Large intestine (tissue), 3 donors: ENCODE measurements around the gene ARHGEF11. TPM values are rescaled to one million over a fixed set of nuclear protein-coding genes. Genes with fewer than 3 reads are reported as not detected.
"Not testable (repeated sequence)": the region's sequence is repeated elsewhere in the genome, so short reads cannot be mapped to it uniquely, and the experiment has no call there.

Source experiments
- DNase-seq, 2 donors: peaks; one replicate each; pipeline versions ENCODE4 v3.0.0 to v3.0.0-alpha.2; 2013
- H3K27ac ChIP-seq: one replicate; pipeline ENCODE4 v1.5.1; 2013; ENCODE audit warnings: low read length
- H3K27me3 ChIP-seq: 2 replicates; pipeline ENCODE4 v1.6.1; 2013; ENCODE audit warnings: low read length; ENCODE audit not compliant: control insufficient read depth, insufficient read depth
- H3K36me3 ChIP-seq: 2 replicates; pipeline ENCODE4 v1.6.1; 2013; ENCODE audit warnings: low read length; ENCODE audit not compliant: control insufficient read depth, insufficient read depth
- H3K4me1 ChIP-seq: one replicate; pipeline ENCODE4 v1.6.1; 2013; ENCODE audit warnings: low read length; ENCODE audit not compliant: control insufficient read depth, insufficient read depth
- H3K4me3 ChIP-seq: one replicate; pipeline ENCODE4 v1.5.1; 2013; ENCODE audit warnings: low read length
- H3K9me3 ChIP-seq: one replicate; pipeline ENCODE4 v1.6.1; 2013; ENCODE audit warnings: mild to moderate bottlenecking, low read depth, low read length, moderate library complexity; ENCODE audit not compliant: control insufficient read depth
- WGBS: methylation state at CpG from one replicate; pipeline ENCODE4 v1.1.5; 2013; ENCODE audit warnings: low lambda C conversion rate; ENCODE audit not compliant: insufficient coverage; 5-methylcytosine and 5-hydroxymethylcytosine counted together
- polyA plus RNA-seq: library from polyadenylated mRNA; unstranded; fragments of 120-200 nt; gene quantifications from one replicate; pipeline ENCODE4 v1.2.1, GENCODE V29; 2013

Gene ARHGEF11
- polyA plus RNA-seq, 1 donor = 34.0 TPM

DNA sequence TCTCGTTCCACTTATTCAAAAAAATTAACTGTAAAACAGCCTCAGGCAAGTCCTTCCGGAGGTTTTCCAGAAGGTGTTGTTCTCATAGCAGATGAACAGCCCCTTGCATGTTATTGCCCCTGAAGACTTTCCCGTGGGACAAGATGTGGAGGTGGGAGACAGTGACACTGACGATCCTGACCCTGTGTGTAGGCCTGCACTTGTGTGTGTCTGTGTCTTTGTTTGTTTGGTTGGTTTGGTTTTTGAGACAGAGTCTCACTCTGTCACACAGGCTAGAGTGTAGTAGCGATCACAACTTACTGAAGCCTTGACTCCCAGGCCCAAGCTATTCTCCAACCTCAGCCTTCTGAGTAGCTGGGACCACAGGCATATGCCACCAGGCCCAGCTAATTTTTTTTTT, 41.5 kb upstream of the ARHGEF11 start:
- Histone ChIP-seq H3K27ac (no peak overlapping the region), H3K27me3 (peaks cover 3% of the 10 kb centered on the region), H3K4me3 (no peak overlapping the region), H3K36me3 (no peaks in the 10 kb centered on the region), H3K4me1 (no peaks in the 10 kb centered on the region), H3K9me3 (no peaks in the 10 kb centered on the region)
- no CpG with 5 or more reads among the region's 5 CpGs for WGBS
- no peak for DNase-seq

DNA sequence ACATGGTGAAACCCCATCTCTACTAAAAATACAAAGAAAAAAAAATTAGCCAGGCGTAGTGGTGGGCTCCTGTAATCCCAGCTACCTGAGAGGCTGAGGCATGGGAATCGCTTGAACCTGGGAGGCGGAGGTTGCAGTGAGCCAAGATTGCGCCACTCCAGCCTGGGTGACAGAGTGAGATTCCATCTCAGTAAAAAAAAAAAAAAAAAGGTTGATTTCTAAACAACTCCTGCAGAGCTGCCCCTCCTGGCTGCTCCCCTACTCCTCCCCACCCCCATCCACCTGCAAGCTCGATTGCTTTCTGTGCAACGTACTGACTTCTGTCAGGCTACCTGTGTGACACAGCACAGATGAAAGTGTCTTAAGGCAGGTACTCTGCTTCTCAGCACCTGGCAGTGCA, 40.8 kb upstream of the ARHGEF11 start:
- no peak for DNase-seq
- H3K4me1 ChIP-seq = no peaks in the 10 kb centered on the region

DNA sequence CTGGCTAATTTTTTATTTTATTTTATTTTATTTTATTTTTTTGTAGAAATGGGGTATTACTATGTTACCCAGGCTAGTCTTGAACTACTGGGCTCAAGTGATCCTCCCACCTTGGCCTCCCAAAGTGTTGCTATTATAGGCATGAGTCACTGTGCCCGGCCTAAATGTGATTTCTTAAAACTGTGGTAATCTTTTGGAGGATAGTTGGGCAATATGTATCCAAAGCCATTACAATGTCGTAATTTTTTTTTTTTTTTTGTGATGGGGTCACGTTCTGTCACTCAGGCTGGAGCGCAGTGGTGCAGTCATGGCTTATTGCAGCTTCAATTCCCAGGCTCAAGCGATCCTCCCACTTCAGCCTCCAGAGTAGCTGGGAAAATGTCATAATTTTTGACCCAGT, 39.9 kb upstream of the ARHGEF11 start:
- no peak for DNase-seq
- H3K4me1 ChIP-seq = no peaks in the 10 kb centered on the region
- peaks cover 3% of the 10 kb centered on the region for H3K27me3 ChIP-seq
- no peaks in the 10 kb centered on the region for H3K36me3 ChIP-seq
- H3K4me3 ChIP-seq = no peak overlapping the region
- WGBS = no CpG with 5 or more reads among the region's 5 CpGs
- H3K9me3 ChIP-seq = no peaks in the 10 kb centered on the region
- no peak overlapping the region for H3K27ac ChIP-seq

More for the DNA sequence above, 40.8 kb upstream of the ARHGEF11 start:
- Histone ChIP-seq H3K27ac (no peak overlapping the region), H3K36me3 (no peaks in the 10 kb centered on the region), H3K27me3 (peaks cover 3% of the 10 kb centered on the region), H3K4me3 (no peak overlapping the region), H3K9me3 (no peaks in the 10 kb centered on the region)
- WGBS = no CpG with 5 or more reads among the region's 6 CpGs

DNA sequence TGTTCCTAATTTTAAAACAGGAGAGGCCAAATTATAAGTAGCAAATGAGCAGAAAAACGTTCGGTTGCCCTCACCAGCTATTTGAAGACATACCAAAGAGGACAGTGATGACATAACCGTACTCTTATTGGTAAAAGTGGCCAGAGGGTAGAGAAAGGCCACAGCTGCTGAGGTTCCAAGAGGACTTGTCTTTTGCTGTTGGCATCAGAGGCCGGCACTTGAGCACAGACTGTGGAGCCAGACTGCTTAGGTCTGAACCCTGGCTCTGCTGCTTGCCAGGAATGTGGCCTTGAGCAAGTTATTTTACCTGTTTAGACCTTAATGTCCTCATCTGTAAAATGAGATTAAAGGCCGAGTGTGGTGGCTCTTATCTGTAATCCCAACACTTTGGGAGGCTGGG, 39.2 kb upstream of the ARHGEF11 start:
- Histone ChIP-seq H3K4me1 (no peaks in the 10 kb centered on the region), H3K4me3 (no peak overlapping the region), H3K9me3 (no peaks in the 10 kb centered on the region), H3K27me3 (peaks cover 3% of the 10 kb centered on the region), H3K27ac (no peak overlapping the region), H3K36me3 (no peaks in the 10 kb centered on the region)
- WGBS = 70% methylated on average over 2 of the region's 5 CpGs
- DNase-seq = no peak

DNA sequence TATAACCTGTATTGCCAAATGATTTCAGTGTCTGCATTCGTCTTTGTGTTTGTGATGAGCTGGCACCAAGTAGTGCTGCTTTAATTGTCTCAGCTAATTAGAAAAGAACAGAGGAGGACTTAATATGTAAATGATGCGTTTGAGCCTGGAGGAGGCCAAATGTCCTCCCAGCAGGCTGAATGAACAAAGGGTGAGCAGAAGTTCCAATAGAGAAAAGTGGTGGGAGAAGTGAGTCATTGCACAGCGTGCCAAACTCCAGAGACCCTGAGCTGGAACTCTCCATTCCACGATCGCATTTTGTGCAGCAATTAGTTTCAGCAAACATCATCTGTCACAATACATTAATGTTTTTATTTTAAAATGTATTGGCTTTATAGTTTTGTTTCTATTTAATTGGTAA, 36.2 kb upstream of the ARHGEF11 start:
- Histone ChIP-seq H3K4me3 (no peak overlapping the region), H3K27ac (no peak overlapping the region), H3K9me3 (no peaks in the 10 kb centered on the region), H3K27me3 (peaks cover 3% of the 10 kb centered on the region), H3K36me3 (no peaks in the 10 kb centered on the region), H3K4me1 (no peaks in the 10 kb centered on the region)
- WGBS = 100% methylated on average over 2 of the region's 5 CpGs
- no peak for DNase-seq

DNA sequence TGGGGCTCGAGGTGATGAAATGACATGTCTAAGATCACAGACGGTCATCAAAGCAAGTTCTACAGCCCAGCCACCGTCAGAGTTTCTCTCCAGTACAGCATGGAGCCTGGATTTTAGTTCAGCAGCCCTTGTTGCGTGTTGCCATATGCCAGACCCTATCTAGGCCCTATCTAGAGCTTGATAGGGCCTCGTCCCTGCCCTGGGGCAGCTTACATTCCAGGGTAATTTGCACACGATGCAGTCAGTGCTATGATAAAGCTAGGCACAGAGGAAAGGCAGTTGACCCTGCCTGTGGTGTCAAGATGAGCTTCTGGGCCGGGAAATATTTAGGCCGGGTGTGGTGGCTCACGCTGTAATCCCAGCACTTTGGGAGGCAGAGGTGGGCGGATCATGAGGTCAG, 35.2 kb upstream of the ARHGEF11 start:
- Histone ChIP-seq H3K9me3 (no peaks in the 10 kb centered on the region), H3K4me3 (no peak overlapping the region), H3K36me3 (no peaks in the 10 kb centered on the region), H3K27ac (no peak overlapping the region), H3K4me1 (no peaks in the 10 kb centered on the region), H3K27me3 (peaks cover 3% of the 10 kb centered on the region)
- 90% methylated on average over 2 of the region's 10 CpGs for WGBS
- no peak for DNase-seq

DNA sequence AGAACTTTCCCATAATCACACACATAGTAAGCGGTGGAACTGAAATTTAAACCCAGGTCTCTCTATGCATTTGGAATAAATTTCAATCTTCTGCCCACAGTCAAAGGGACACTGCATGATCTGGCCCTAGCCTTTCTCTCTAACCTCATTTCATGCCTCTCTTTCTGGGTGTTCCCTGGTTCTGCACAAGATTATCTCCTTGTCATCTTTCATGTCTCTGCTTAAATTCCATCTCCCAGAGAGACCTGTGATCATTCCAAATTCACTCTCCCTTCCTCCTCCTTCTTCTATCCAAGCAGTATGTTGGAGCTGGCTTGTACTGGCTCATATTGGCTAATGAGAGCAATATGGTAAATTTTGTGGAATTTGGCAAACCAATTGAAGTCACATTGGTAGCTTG, 31.9 kb upstream of the ARHGEF11 start:
- WGBS = no CpG with 5 or more reads among the region's 1 CpG
- Histone ChIP-seq H3K4me3 (no peak overlapping the region), H3K36me3 (no peaks in the 10 kb centered on the region), H3K27ac (no peak overlapping the region), H3K4me1 (no peaks in the 10 kb centered on the region), H3K9me3 (no peaks in the 10 kb centered on the region), H3K27me3 (no peaks in the 10 kb centered on the region)
- DNase-seq = no peak

DNA sequence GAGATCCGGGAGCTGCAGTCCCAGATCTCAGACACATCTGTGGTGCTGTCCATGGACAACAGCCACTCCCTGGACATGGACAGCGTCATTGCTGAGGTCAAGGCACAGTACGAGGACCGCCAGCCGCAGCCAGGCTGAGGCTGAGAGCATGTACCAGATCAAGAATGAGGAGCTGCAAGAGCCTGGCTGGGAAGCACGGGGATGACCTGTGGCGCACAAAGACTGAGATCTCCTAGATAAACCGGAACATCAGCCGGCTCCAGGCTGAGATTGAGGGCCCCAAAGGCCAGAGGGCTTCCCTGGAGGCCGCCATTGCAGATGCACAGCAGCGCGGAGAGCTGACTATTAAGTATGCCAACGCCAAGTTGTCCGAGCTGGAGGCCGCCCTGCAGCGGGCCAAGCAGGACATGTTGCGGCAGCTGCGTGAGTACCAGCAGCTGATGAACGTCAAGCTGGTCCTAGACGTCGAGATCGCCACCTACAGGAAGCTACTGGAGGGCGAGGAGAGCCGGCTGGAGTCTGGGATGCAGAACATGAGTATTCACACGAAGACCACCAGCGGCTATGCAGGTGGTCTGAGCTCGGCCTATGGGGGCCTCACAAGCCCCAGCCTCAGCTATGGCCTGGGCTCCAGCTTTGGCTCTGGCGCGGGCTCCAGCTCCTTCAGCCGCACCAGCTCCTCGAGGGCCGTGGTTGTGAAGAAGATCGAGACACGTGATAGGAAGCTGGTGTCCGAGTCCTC, 28.6 kb upstream of the ARHGEF11 start:
- no peaks in the 10 kb centered on the region for H3K9me3 ChIP-seq
- peak; percentile 49 to 56 for DNase-seq
- H3K27me3 ChIP-seq = peaks cover 4% of the 10 kb centered on the region
- no peaks in the 10 kb centered on the region for H3K4me1 ChIP-seq
- no peak overlapping the region for H3K27ac ChIP-seq
- H3K36me3 ChIP-seq = no peaks in the 10 kb centered on the region
- WGBS = no CpG with 5 or more reads among the region's 35 CpGs
- H3K4me3 ChIP-seq = no peak overlapping the region

DNA sequence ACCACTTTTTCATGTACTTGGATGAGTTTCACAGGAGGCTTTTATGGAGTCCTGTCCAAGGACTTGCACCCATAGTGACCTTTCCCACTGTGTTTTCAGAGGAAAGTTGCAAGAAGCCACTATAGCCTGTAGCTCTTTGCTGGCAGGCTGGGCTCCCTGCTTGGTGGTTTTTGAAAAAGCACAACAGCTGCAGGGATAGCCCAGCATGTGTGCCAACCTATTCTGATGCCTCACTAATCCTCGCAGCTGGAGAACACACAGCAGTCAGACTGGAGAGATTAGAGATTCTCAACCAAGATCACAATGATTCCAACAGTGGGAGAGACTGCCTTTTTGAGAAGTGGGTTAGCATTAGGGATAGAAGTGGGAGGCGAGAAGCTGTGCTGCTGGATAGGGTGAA, 24.1 kb upstream of the ARHGEF11 start:
- WGBS = 88% methylated on average over 1 of the region's 2 CpGs
- no peaks in the 10 kb centered on the region for H3K36me3 ChIP-seq
- no peak for DNase-seq

DNA sequence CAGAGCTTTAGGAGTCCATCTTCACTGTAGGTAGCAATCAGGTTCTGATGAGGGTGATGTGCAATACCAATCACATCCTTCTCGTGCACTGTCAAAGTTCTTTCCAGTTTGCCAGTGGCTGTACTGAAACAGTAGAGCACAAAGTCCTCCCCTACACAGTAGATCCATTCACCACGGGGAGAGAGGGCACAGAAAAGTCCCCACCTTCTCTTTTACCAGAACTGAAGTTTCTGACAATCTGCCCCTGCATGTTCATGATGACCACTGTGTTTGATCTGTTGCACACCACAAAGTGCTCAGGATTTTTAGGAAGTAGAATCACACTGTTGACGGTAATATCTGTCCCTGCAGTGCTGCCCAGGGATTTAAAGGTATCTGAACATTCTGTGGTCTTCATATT, 13.7 kb upstream of the ARHGEF11 start:
- H3K4me1 ChIP-seq, H3K9me3 ChIP-seq, H3K36me3 ChIP-seq, H3K27me3 ChIP-seq, H3K4me3 ChIP-seq, H3K27ac ChIP-seq, DNase-seq: not testable (repeated sequence)
- WGBS = no CpG with 5 or more reads among the region's 3 CpGs

More for the DNA sequence above, 24.1 kb upstream of the ARHGEF11 start:
- no peaks in the 10 kb centered on the region for H3K4me1 ChIP-seq
- H3K27me3 ChIP-seq = peaks cover 4% of the 10 kb centered on the region
- no peaks in the 10 kb centered on the region for H3K9me3 ChIP-seq
- no peak overlapping the region for H3K27ac ChIP-seq
- no peak overlapping the region for H3K4me3 ChIP-seq

DNA sequence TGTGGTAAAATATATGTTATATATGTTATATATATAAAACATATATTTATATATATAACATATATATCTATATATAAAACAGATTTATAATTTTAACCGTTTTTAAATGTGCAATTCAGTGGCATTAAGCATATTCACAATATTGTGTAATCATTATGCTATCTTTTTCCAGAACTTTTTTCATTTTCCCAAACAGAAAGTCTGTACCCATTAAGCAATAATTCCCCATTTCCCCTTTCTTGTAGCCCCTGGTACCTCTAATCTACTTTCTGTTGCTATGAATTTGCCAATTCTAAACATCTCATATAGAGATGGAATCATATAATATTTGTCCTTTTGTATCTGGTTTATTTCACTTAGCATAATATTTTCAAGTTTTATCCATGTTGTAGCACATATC, 10.7 kb upstream of the ARHGEF11 start:
- Histone ChIP-seq H3K27me3 (no peaks in the 10 kb centered on the region), H3K36me3 (no peaks in the 10 kb centered on the region)
- WGBS = 100% methylated on average over 1 of the region's 1 CpG

More for the DNA sequence above, 10.7 kb upstream of the ARHGEF11 start:
- H3K4me3 ChIP-seq = no peak overlapping the region
- H3K27ac ChIP-seq = no peak overlapping the region
- no peak for DNase-seq
- H3K4me1 ChIP-seq = no peaks in the 10 kb centered on the region
- H3K9me3 ChIP-seq = no peaks in the 10 kb centered on the region
